ENCODE measurements around the gene VSTM5.
A peak's percentile ranks its signal among the peaks of the same experiment; 100 is the strongest.
"Not testable (repeated sequence)": the region's sequence is repeated elsewhere in the genome, so short reads cannot be mapped to it uniquely, and the experiment has no call there.

VSTM5 gene

DNA sequence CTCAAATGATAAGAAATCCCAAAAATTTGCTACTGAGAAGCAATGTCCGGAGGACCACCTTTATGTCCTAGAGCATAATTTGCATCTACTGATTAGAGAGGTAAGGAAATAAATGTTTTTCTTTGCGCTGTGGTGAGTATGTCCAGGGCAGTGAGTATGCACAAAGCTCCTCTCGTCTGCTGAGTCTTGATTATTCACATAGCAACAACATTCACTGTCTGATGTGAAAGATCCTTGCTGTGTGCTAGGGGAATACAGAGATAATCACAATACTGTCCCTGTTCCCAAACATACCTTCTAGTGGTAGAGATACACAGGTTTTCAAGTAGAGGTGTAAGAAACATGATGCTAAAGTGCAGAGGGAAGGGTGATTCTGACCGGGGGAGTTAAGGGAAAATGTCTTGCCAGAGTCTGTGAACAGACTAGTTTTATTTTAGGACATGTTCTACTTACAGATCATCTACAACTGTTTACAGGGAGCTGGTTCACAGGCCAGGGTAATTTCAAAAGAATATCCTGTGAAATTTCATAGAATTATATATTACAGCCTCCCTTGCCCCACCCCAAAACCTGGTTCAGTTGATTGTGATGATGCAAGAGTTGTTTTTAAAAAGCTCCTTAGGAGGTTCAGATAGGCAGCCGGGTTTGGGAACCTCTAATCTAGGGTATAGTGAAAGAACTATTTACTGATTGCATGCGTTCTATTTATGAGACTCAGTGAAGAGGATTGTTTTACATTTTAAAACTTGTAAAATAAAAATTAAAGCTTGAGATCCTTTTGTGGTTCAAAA is 53.8 kb downstream of the VSTM5 start:
- no peak for DNase-seq (ENCODE audit: low read depth in 1 of 2, low spot score in 1 of 2)

DNA sequence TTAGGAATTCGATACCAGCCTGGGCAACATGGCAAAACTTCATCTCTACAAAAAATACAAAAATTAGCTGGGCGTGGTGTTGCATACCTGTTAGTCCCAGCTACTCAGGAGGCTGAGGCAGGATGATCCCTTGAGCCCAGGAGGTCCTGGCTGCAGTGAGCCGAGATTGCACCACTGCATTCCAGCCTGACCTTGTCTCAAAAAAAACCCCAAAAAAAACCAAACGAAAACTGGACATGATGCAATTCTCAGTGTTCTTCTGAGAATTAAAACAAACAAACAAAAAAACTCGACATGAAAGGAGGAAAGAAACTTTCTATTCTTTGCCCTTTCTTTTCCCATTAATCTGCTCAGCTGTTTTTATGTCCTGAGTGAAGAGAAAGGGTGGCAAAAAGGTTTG is 58.9 kb downstream of the VSTM5 start:
- DNase-seq (ENCODE audit: low read depth in 1 of 2, low spot score in 1 of 2), result no peak

DNA sequence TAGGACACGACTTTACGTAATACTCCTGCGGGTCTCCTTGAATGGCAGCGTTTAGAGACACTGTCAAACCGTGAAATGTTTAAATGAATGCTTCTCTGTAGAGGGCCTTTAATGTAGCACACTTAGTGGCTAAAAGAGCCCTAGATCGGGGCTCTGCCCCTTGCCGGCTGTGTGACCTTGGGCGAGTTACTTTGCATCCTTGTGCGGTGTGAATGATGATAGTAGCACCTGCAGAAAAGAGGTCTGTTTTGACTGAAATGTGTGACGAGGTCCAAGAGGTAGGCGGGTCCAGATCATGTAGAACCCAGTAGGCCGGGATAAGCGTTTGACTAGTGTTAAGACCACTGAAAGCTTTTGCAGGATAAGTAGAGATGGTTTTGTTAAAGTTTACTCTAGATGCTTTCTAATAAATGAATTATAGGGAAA is 65.5 kb downstream of the VSTM5 start:
- no peak for DNase-seq (ENCODE audit: low read depth in 1 of 2, low spot score in 1 of 2)

- peak; percentile 81 for DNase-seq (ENCODE audit: low read depth in 1 of 2, low spot score in 1 of 2)
These were observed 66.1 kb downstream of the VSTM5 start, which contains the start of gene MED17 for GRCh38 chr11:93784145-93784934. Gene MED17 (plus strand): TSS chr11:93784282. CDS start chr11:93784514, 232 bp downstream.

- no peak for DNase-seq (ENCODE audit: low read depth in 1 of 2, low spot score in 1 of 2)
These were observed 66.7 kb downstream of the VSTM5 start for GRCh38 chr11:93783765-93784144.

GRCh38 chr11:93783362-93783761 is 67.1 kb downstream of the VSTM5 start:
- no peak for DNase-seq (ENCODE audit: low read depth in 1 of 2, low spot score in 1 of 2)

DNA sequence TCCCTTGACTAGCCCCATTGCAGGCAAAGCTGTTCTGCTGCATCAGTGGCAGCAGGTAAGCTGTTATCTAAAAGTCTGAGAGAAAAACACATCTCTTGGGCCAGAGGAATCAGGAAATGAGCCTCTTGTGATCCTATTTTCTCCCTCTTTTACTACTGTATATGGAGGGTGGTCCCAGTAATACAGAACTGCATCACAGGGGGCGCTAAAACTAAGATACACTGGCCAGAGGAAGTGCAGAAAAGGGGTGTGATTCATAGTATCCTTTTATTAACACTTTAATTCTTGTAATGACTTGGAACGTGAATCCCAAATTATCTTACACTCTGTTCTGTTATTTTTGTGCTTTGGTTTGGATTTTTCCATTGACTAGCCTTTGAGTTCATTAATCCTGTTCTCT is 75.1 kb downstream of the VSTM5 start:
- no peak for DNase-seq (ENCODE audit: low read depth in 1 of 2, low spot score in 1 of 2)

DNA sequence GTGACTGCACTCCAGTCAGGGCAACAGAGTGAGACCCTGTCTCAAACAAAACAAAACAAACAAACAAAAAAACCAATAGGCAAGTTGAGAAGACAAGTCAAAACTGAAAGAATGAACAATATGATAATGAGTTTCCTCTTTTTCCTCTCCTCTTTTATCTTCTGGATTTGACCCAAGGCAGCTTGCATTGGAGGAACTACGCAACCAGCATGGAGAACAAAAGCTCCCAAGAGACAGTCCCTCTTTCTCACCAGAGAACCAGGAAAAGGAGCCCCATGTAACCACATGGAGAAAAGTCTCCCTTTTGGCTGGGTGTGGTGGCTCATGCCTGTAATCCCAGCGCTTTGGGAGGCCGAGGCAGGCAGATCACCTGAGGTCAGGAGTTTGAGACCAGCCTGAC is 75.9 kb downstream of the VSTM5 start:
- DNase-seq (ENCODE audit: low read depth in 1 of 2, low spot score in 1 of 2), result not testable (repeated sequence)

GRCh38 chr11:93773601-93774200 is 76.7 kb downstream of the VSTM5 start:
- DNase-seq (ENCODE audit: low read depth in 1 of 2, low spot score in 1 of 2), result no peak

DNA sequence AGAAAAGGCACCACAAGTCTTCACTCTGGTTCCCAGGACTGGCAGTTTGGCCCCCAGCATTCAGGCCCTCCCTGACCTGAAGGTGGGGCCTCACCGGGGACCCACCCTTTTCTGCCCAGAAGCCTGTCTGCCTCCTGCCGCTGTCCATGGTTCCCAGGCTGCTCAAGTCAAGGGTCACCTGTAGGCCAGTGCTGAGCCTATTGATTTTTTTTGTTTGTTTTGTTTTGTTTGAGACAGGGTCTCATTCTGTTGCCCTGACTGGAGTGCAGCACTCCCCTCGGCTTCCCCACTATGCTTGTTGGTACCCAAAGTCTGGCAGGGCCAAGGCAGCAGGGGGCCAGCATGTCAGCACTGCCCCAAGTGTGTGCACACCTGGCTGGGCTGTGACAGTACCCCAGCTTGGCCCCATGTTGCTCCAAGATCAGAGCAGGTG is 77.4 kb downstream of the VSTM5 start:
- DNase-seq (ENCODE audit: low read depth in 1 of 2, low spot score in 1 of 2), result no peak

- DNase-seq (ENCODE audit: low read depth in 1 of 2, low spot score in 1 of 2), result no peak
These were observed 78.3 kb downstream of the VSTM5 start for GRCh38 chr11:93772123-93772522.

- no peak for DNase-seq (ENCODE audit: low read depth in 1 of 2, low spot score in 1 of 2)
These were observed 80.3 kb downstream of the VSTM5 start for GRCh38 chr11:93770160-93770559.

Measured in activated T-helper 1 cell treated with anti-CD3 and anti-CD28 coated beads, Interleukin-2, amount 50 U/mL, for 16 hours (primary cell).